HG03432 (cell line): ENCODE data around the gene HSPG2.
"Not testable (repeated sequence)": the region's sequence is repeated elsewhere in the genome, so short reads cannot be mapped to it uniquely, and the experiment has no call there.

Experiments used
- ATAC-seq: cut with Tn5 transposase; IDR thresholded peaks from one replicate; pipeline ENCODE4 v1.9.1; 2021; ENCODE audit warnings: mild to moderate bottlenecking, moderate library complexity; ENCODE audit not compliant: unreplicated experiment

Gene HSPG2

GRCh38 chr1:21937034-21937371, at the start of gene HSPG2:
Gene HSPG2 (minus strand): TSS chr1:21937310. CDS start chr1:21937217, 93 bp downstream.
- ATAC-seq, result no peak

GRCh38 chr1:21986386-21986785, 49.3 kb upstream of the HSPG2 start:
- not testable (repeated sequence) for ATAC-seq

GRCh38 chr1:21985893-21986292, 48.8 kb upstream of the HSPG2 start:
- ATAC-seq, result not testable (repeated sequence)

- ATAC-seq, result not testable (repeated sequence)
Observed at GRCh38 chr1:21983539-21983938, 46.4 kb upstream of the HSPG2 start.

GRCh38 chr1:21982122-21982521, 45.0 kb upstream of the HSPG2 start:
- not testable (repeated sequence) for ATAC-seq

- not testable (repeated sequence) for ATAC-seq
Observed at GRCh38 chr1:21981253-21981652, 44.1 kb upstream of the HSPG2 start.

GRCh38 chr1:21980515-21981220, 43.6 kb upstream of the HSPG2 start:
- ATAC-seq, result not testable (repeated sequence)

- not testable (repeated sequence) for ATAC-seq
Observed at GRCh38 chr1:21978209-21978608, 41.1 kb upstream of the HSPG2 start.

GRCh38 chr1:21976703-21977239, 39.7 kb upstream of the HSPG2 start, which contains the start of gene CELA3B:
Gene CELA3B (plus strand): TSS chr1:21977022. CDS start chr1:21977040, 18 bp downstream.
- not testable (repeated sequence) for ATAC-seq

GRCh38 chr1:21975296-21975695, 38.2 kb upstream of the HSPG2 start:
- ATAC-seq, result not testable (repeated sequence)

GRCh38 chr1:21974699-21975098, 37.6 kb upstream of the HSPG2 start:
- ATAC-seq, result not testable (repeated sequence)

GRCh38 chr1:21973948-21974347, 36.8 kb upstream of the HSPG2 start:
- not testable (repeated sequence) for ATAC-seq

- not testable (repeated sequence) for ATAC-seq
Observed at GRCh38 chr1:21972973-21973441, 35.9 kb upstream of the HSPG2 start.

- not testable (repeated sequence) for ATAC-seq
Observed at GRCh38 chr1:21970523-21970922, 33.4 kb upstream of the HSPG2 start.

- not testable (repeated sequence) for ATAC-seq
Observed at GRCh38 chr1:21969066-21969465, 32.0 kb upstream of the HSPG2 start.

GRCh38 chr1:21967216-21967615, 30.1 kb upstream of the HSPG2 start:
- not testable (repeated sequence) for ATAC-seq

GRCh38 chr1:21966247-21967000, 29.3 kb upstream of the HSPG2 start:
- ATAC-seq, result no peak

- no peak for ATAC-seq
Observed at GRCh38 chr1:21963477-21964217, 26.5 kb upstream of the HSPG2 start.

GRCh38 chr1:21961799-21962198, 24.7 kb upstream of the HSPG2 start:
- ATAC-seq, result no peak

GRCh38 chr1:21961337-21961736, 24.2 kb upstream of the HSPG2 start:
- no peak for ATAC-seq
